Suprapubic skin (tissue), 4 donors: Measurements from ENCODE around the gene CDC42BPG.

Experiments used
- CTCF ChIP-seq, 2 donors: fragments of 200-600 bp in 1 of 2; fragments of 450-650 bp in 1 of 2; sonication (generic) in 1 of 2; IDR thresholded peaks; one replicate each; pipeline ENCODE4 v1.5.1; 2016 to 2019; ENCODE audit warnings: antibody characterized with exemption in 2 of 2, mild to moderate bottlenecking in 1 of 2, moderate library complexity in 1 of 2
- EP300 ChIP-seq: sonication (generic); formaldehyde crosslinking; IDR thresholded peaks from one replicate; pipeline ENCODE4 v1.6.1; 2017; ENCODE audit warnings: antibody characterized with exemption
- POLR2A ChIP-seq, 2 donors: fragments of 450-650 bp; IDR thresholded peaks; one replicate each; pipeline ENCODE4 v1.6.1; 2017; ENCODE audit warnings: antibody characterized with exemption in 2 of 2, mild to moderate bottlenecking in 2 of 2, moderate library complexity in 2 of 2
- POLR2AphosphoS5 ChIP-seq, 3 donors: sonication (generic); formaldehyde crosslinking; IDR thresholded peaks; one replicate each; pipeline ENCODE4 v1.6.1; 2017; ENCODE audit warnings: antibody characterized with exemption in 3 of 3

- TF ChIP-seq CTCF (IDR thresholded peaks at IDR 0.05) (no peak), POLR2A (IDR thresholded peaks at IDR 0.05) (no peak), EP300 (no peak), POLR2AphosphoS5 (IDR thresholded peaks at IDR 0.05) (no peak)
Measured at GRCh38 chr11:64878223-64878493, 33.7 kb upstream of the CDC42BPG start.
